SK-N-MC (cell line): ENCODE results near the gene UBXN11.

Source experiments
- EZH2 ChIP-seq: fragments of 200-600 bp; sonication (generic); IDR thresholded peaks from one replicate; pipeline ENCODE4 v1.6.1; 2017; ENCODE audit warnings: antibody characterized with exemption
- POLR2AphosphoS5 ChIP-seq: IDR thresholded peaks from 2 replicates; pipeline ENCODE4 v1.6.1; 2012; ENCODE audit warnings: mild to moderate bottlenecking, low read depth, low read length, borderline replicate concordance

- TF ChIP-seq EZH2 (no peak), POLR2AphosphoS5 (no peak)
These were observed 46.9 kb upstream of the UBXN11 start for GRCh38 chr1:26353210-26353859.
